K562 (cell line): ENCODE results near the gene IFITM2. TPM values are rescaled to one million over a fixed set of nuclear protein-coding genes. Genes with fewer than 3 reads are reported as not detected.

Source experiments
- ATAC-seq: fragments of 200-7000 bp; cut with Tn5 transposase; 3 replicates; pipeline ENCODE4 v1.9.1; 2020; ENCODE audit warnings: moderate library complexity
- BruUV-seq: library from RNA; stranded (reverse); fragments of 400-500 nt; replicated peaks from 2 replicates; lab custom pipeline; 2021; lab: Mats Ljungman, UMichigan
- CTCF ChIA-PET: fragments of 300-600 bp; formaldehyde crosslinking; extraction: SDS; loops from one replicate; lab custom pipeline; 2021; ENCODE audit warnings: low intra/inter-chr PET ratio; lab: Yijun Ruan, JAX
- POLR2A ChIA-PET: fragments of 300-600, 350-650 bp; sonication (Branson Sonifier 250); formaldehyde crosslinking; extraction: SDS; loops from one replicate; lab custom pipeline; 2021; ENCODE audit warnings: antibody characterized with exemption, inconsistent platforms; lab: Yijun Ruan, JAX
- DNase-seq, 4 experiments: peaks; one replicate each; pipeline versions ENCODE4 v3.0.0 to v3.0.0-alpha.2; 2011 to 2018; ENCODE audit warnings: low spot score in 3 of 4, mixed read lengths in 3 of 4; ENCODE audit errors: extremely low read depth in 1 of 4
- FAIRE-seq: peaks from 2 replicates; lab custom pipeline; 2011; peaks lifted over from hg19 to GRCh38; lab: Jason Lieb, UNC
- H2AFZ ChIP-seq: 2 replicates; pipeline ENCODE4 v1.6.0; 2011; ENCODE audit warnings: low read depth, low read length, control low read depth, inconsistent platforms
- H3K27ac ChIP-seq: fragments of 200-600 bp; 3 replicates; pipeline ENCODE4 v1.8.0; 2011; ENCODE audit warnings: low read depth, mild to moderate bottlenecking, control low read depth, inconsistent platforms, low read length, moderate library complexity, mixed read lengths; ENCODE audit errors: extremely low read depth
- H3K27me3 ChIP-seq, 2 experiments: fragments of 300-600 bp in 1 of 2; 2 replicates in 1 of 2; 3 replicates in 1 of 2; pipeline versions ENCODE4 v1.6.0 to v1.8.0; 2011; ENCODE audit warnings: inconsistent platforms in 2 of 2, low read length in 2 of 2, mild to moderate bottlenecking in 1 of 2, mixed read lengths in 1 of 2, moderate library complexity in 1 of 2; ENCODE audit not compliant: control insufficient read depth in 2 of 2, insufficient read depth in 2 of 2
- H3K36me3 ChIP-seq: fragments of 300-600 bp; 3 replicates; pipeline ENCODE4 v1.8.0; 2011; ENCODE audit warnings: mild to moderate bottlenecking, low read length, inconsistent platforms; ENCODE audit not compliant: control insufficient read depth, insufficient read depth
- H3K4me1 ChIP-seq, 2 experiments: fragments of 200-600 bp in 1 of 2; replicated peaks in 1 of 2; 2 replicates in 1 of 2; 3 replicates in 1 of 2; pipeline versions ENCODE4 v1.5.1 to v1.8.0; 2011; ENCODE audit warnings: inconsistent platforms in 2 of 2, low read length in 2 of 2, mild to moderate bottlenecking in 1 of 2, mixed read lengths in 1 of 2, moderate library complexity in 1 of 2; ENCODE audit not compliant: control insufficient read depth in 2 of 2, insufficient read depth in 2 of 2
- H3K4me2 ChIP-seq: 2 replicates; pipeline ENCODE4 v1.6.1; 2011; ENCODE audit warnings: low read length, control low read depth, inconsistent platforms, mixed read lengths; ENCODE audit not compliant: insufficient read depth
- H3K4me3 ChIP-seq: fragments of 200-600 bp; sonication (generic), shearing (Covaris generic); 2 replicates; pipeline ENCODE4 v1.5.1; 2016; ENCODE audit warnings: control low read depth, inconsistent platforms
- H3K79me2 ChIP-seq: fragments of 200-600 bp; 3 replicates; pipeline ENCODE4 v1.8.0; 2011; ENCODE audit warnings: low read length, inconsistent platforms; ENCODE audit not compliant: control insufficient read depth, insufficient read depth
- H3K9ac ChIP-seq, 2 experiments: 2 replicates each; pipeline versions ENCODE4 v1.6.0 to v1.6.1; 2011; ENCODE audit warnings: low read depth in 2 of 2, low read length in 2 of 2, control low read depth in 1 of 2, inconsistent platforms in 1 of 2, mild to moderate bottlenecking in 1 of 2, mixed read lengths in 1 of 2; ENCODE audit not compliant: insufficient read depth in 1 of 2
- H3K9me1 ChIP-seq: one replicate; pipeline ENCODE4 v1.6.0; 2011; ENCODE audit warnings: inconsistent platforms, mild to moderate bottlenecking, low read length, moderate library complexity; ENCODE audit not compliant: control insufficient read depth, insufficient read depth
- H3K9me3 ChIP-seq: replicated peaks from 2 replicates; pipeline ENCODE4 v1.5.1; 2011; ENCODE audit warnings: low read depth, low read length, inconsistent platforms; ENCODE audit not compliant: control insufficient read depth, insufficient read depth
- H4K20me1 ChIP-seq: replicated peaks from 2 replicates; pipeline ENCODE4 v1.6.1; 2011; ENCODE audit warnings: low read length, inconsistent platforms, mixed read lengths; ENCODE audit not compliant: control insufficient read depth, insufficient read depth
- BRCA1 ChIP-seq, 2 experiments: fragments of 450-650 bp in 1 of 2; sonication (generic) in 1 of 2; formaldehyde crosslinking in 1 of 2; IDR thresholded peaks; 2 replicates each; pipeline versions ENCODE4 v1.5.0 to v1.6.1; 2017 to 2020; ENCODE audit warnings: mild to moderate bottlenecking in 1 of 2, missing genetic modification reagents in 1 of 2
- BRD4 ChIP-seq: fragments of 200-600 bp; sonication (generic); IDR thresholded peaks from 2 replicates; pipeline ENCODE4 v1.6.1; 2017; ENCODE audit warnings: inconsistent platforms
- CBX3 ChIP-seq, 2 experiments: IDR thresholded peaks; 1 replicate in 1 of 2; 2 replicates in 1 of 2; pipeline ENCODE4 v1.6.1; 2012; ENCODE audit warnings: inconsistent platforms in 2 of 2, low read length in 2 of 2, borderline replicate concordance in 1 of 2, control low read depth in 1 of 2
- DEAF1 ChIP-seq: fragments of 450-650 bp; formaldehyde crosslinking; IDR thresholded peaks from 2 replicates; pipeline ENCODE4 v1.4.0; 2020; ENCODE audit warnings: mild to moderate bottlenecking, moderate library complexity
- FOXP4 ChIP-seq: sonication (generic); formaldehyde crosslinking; IDR thresholded peaks from 2 replicates; pipeline ENCODE4 v1.8.0; 2022; ENCODE audit warnings: mild to moderate bottlenecking, missing genetic modification reagents, borderline replicate concordance
- L3MBTL2 ChIP-seq: fragments of 450-650 bp; IDR thresholded peaks from 2 replicates; pipeline ENCODE4 v1.6.1; 2016; ENCODE audit warnings: mild to moderate bottlenecking, moderate library complexity
- LCOR ChIP-seq: sonication (generic); formaldehyde crosslinking; IDR thresholded peaks from 2 replicates; pipeline ENCODE4 v1.8.0; 2022; ENCODE audit warnings: mild to moderate bottlenecking, missing genetic modification reagents
- NR1H2 ChIP-seq: sonication (generic); formaldehyde crosslinking; IDR thresholded peaks from 2 replicates; pipeline ENCODE4 v1.4.0; 2020; ENCODE audit warnings: mild to moderate bottlenecking, missing genetic modification reagents
- POLR2B ChIP-seq: fragments of 450-650 bp; IDR thresholded peaks from 2 replicates; pipeline ENCODE4 v1.6.1; 2018; ENCODE audit warnings: low read depth; ENCODE audit not compliant: partially characterized antibody
- RBBP5 ChIP-seq: fragments of 200-600 bp; sonication (generic); IDR thresholded peaks from 2 replicates; pipeline ENCODE4 v1.6.1; 2012; ENCODE audit warnings: borderline replicate concordance, mild to moderate bottlenecking, low read length, control low read depth, inconsistent platforms; ENCODE audit not compliant: insufficient read depth, poor library complexity, severe bottlenecking
- SFPQ ChIP-seq: fragments of 200-400 bp; formaldehyde crosslinking; IDR thresholded peaks from 2 replicates; pipeline ENCODE4 v1.6.1; 2017; ENCODE audit warnings: mild to moderate bottlenecking, low read depth, low read length, moderate library complexity
- TCFL5 ChIP-seq: fragments of 250-450 bp; sonication (Bioruptor Pico); conservative IDR thresholded peaks from 2 replicates; pipeline ENCODE4 v1.6.1; 2021; ENCODE audit warnings: mild to moderate bottlenecking, moderate library complexity, matching md5 sums
- TRIM24 ChIP-seq, 2 experiments: fragments of 450-650 bp; IDR thresholded peaks; 2 replicates each; pipeline ENCODE4 v1.6.1; 2016
- ZNF12 ChIP-seq: sonication (generic); formaldehyde crosslinking; IDR thresholded peaks from 2 replicates; pipeline ENCODE4 v1.4.0; 2020; ENCODE audit warnings: mild to moderate bottlenecking, missing genetic modification reagents
- ZNF165 ChIP-seq: fragments of 250-450 bp; sonication (Bioruptor Pico); IDR thresholded peaks from 2 replicates; pipeline ENCODE4 v1.4.0; 2020; ENCODE audit warnings: borderline replicate concordance
- ZNF431 ChIP-seq: sonication (generic); formaldehyde crosslinking; IDR thresholded peaks from 2 replicates; pipeline ENCODE4 v1.8.0; 2022; ENCODE audit warnings: mild to moderate bottlenecking, missing genetic modification reagents
- ZNF445 ChIP-seq: fragments of 250-450 bp; sonication (Bioruptor Pico); IDR thresholded peaks from 2 replicates; pipeline ENCODE4 v1.4.0; 2020; ENCODE audit warnings: low read depth, mild to moderate bottlenecking, moderate library complexity
- ZNF766 ChIP-seq: fragments of 200-800 bp; sonication (Bioruptor generic); conservative IDR thresholded peaks from 2 replicates; pipeline ENCODE4 v1.6.1; 2016; ENCODE audit warnings: missing genetic modification characterization, missing compliant biosample characterization
- WGBS: fragments of 100-300 bp; shearing (Covaris generic); methylation state at CpG from one replicate; pipeline ENCODE4 v1.1.6; 2016; ENCODE audit warnings: low coverage, mixed read lengths; ENCODE audit not compliant: insufficient coverage; ENCODE audit errors: missing lambda C conversion rate; 5-methylcytosine and 5-hydroxymethylcytosine counted together
- in situ Hi-C: fragments of 300-500 bp; cut with MboI; formaldehyde crosslinking; loops from 4 replicates; pipeline ENCODE4 v1.15.0; 2018; ENCODE audit warnings: inconsistent platforms, mixed read lengths
- intact Hi-C: fragments of 100-400 bp; cut with micrococcal nuclease; formaldehyde crosslinking; loops from 2 replicates; pipeline ENCODE4 v1.14.2; 2022
- polyA plus RNA-seq, 8 experiments: library from polyadenylated mRNA; depleted of rRNA in 4 of 8; stranded (reverse) in 5 of 8; unstranded in 3 of 8; fragments of >200 nt; fragmentation: Nextera tagmentation in 2 of 8; fragmentation: Illumina TruSeq in 1 of 8; extraction: Ambion mirVana in 2 of 8; extraction: Trizol in 1 of 8; gene quantifications; 2 replicates each; pipeline versions ENCODE4 v1.2.1 to v1.2.3, GENCODE V29; 2011 to 2014; ENCODE audit warnings: inconsistent platforms in 1 of 8, missing spikeins in 1 of 8
- total RNA-seq, 7 experiments: library from RNA; depleted of rRNA in 6 of 7; stranded (reverse); fragments of >200 nt in 6 of 7; fragmentation: Illumina TruSeq in 2 of 7; extraction: Trizol in 2 of 7; gene quantifications; 2 replicates each; pipeline versions ENCODE4 v1.2.1 to v1.2.3, GENCODE V29; 2011 to 2021; ENCODE audit warnings: low replicate concordance in 1 of 7

IFITM2 gene
- total and polyA plus RNA-seq, 9 of the 15 experiments (the other 6 are each of a cell fraction or from before 2014, with no cell fraction given), result 52.8 to 4,872 (median 356) TPM

- POLR2A ChIA-PET, result interaction anchor here (0.7 to 1.7 kb wide), 7 partner anchors 8 to 120 kb away, joined by 3 to 11 read pairs (median 5); partner anchors contain the start of genes BET1L and RIC8A
- H3K9ac ChIP-seq, result peak overlapping the region; percentile 61 to 93
- H3K9me3 ChIP-seq, result 0 out of 2 replicates have a peak, but pooled peaks cover 2% of the 10 kb centered on the region
- no peaks in the 10 kb centered on the region for H3K36me3 ChIP-seq
- in situ Hi-C loops (no loop called here), intact Hi-C loops (no loop called here)
- no peaks in the 10 kb centered on the region for H3K27me3 ChIP-seq
- CTCF ChIA-PET, result no interaction called here
- H3K4me3 ChIP-seq, result peak overlapping the region; percentile 18; the same call in 1 of the 2 replicates
- WGBS, result 53% methylated on average over 3 of the region's 3 CpGs
- peak overlapping the region; percentile 63 for H3K4me2 ChIP-seq
- H3K79me2 ChIP-seq, result peaks cover 29% of the 10 kb centered on the region
- peaks cover 51 to 60% of the 10 kb centered on the region in 2 experiments for H3K4me1 ChIP-seq
- peak overlapping the region; percentile 88 for H3K27ac ChIP-seq
- no peak for ATAC-seq
- H2AFZ ChIP-seq, result peak overlapping the region; percentile 46; the same call in 1 of the 2 replicates
- BruUV-seq, result no TSS peak
- no peak for DNase-seq
- FAIRE-seq, result no peak
- H4K20me1 ChIP-seq, result no peaks in the 10 kb centered on the region
- no peaks in the 10 kb centered on the region for H3K9me1 ChIP-seq
- TF ChIP-seq DEAF1 (no peak), NR1H2 (CRISPR knock-in tag) (no peak), CBX3 (IDR thresholded peaks at IDR 0.05; ENCODE audit: borderline replicate concordance in 1 of 2, low read length in 2 of 2) (0 out of 3 replicates have a peak, but pooled peaks of 1 of the 2 experiments have one; percentile 12), ZNF12 (CRISPR knock-in tag) (no peak; the same call in 1 of the 2 replicates), POLR2B (no peak), LCOR (CRISPR knock-in tag) (no peak), BRCA1 (IDR thresholded peaks at IDR 0.05) (no peak), BRCA1 (CRISPR knock-in tag; IDR thresholded peaks at IDR 0.05) (no peak), L3MBTL2 (0 out of 2 replicates have a peak, but pooled peaks have one; percentile 54), FOXP4 (no peak), SFPQ (no peak), TRIM24 (IDR thresholded peaks at IDR 0.05) (no peak), TCFL5 (CRISPR knock-in tag) (no peak), RBBP5 (peak; percentile 27), ZNF431 (CRISPR knock-in tag) (no peak), BRD4 (no peak), ZNF766 (0 out of 2 replicates have a peak, but pooled peaks have one; percentile 4), ZNF165 (CRISPR knock-in tag) (no peak), ZNF445 (CRISPR knock-in tag) (no peak)
These were observed 19.9 kb downstream of the IFITM2 start for GRCh38 chr11:327581-327923.
